Gastroesophageal sphincter (tissue), 3 donors: ENCODE measurements around the gene SLC37A1.

Source experiments
- EP300 ChIP-seq: sonication (generic); formaldehyde crosslinking; IDR thresholded peaks from one replicate; pipeline ENCODE4 v1.6.1; 2017; ENCODE audit warnings: antibody characterized with exemption, mild to moderate bottlenecking
- TF ChIP-seq, protein P1 (sequence below), 4 experiments: fragments of 200-600 bp in 2 of 4; fragments of 450-650 bp in 2 of 4; sonication (generic) in 1 of 4; IDR thresholded peaks; one replicate each; pipeline ENCODE4 v1.5.1; 2017 to 2019; ENCODE audit warnings: antibody characterized with exemption in 4 of 4, mild to moderate bottlenecking in 2 of 4, moderate library complexity in 2 of 4

GRCh38 chr21:42550817-42551216 is 37.2 kb downstream of the SLC37A1 start:
- TF ChIP-seq, protein P1, sequence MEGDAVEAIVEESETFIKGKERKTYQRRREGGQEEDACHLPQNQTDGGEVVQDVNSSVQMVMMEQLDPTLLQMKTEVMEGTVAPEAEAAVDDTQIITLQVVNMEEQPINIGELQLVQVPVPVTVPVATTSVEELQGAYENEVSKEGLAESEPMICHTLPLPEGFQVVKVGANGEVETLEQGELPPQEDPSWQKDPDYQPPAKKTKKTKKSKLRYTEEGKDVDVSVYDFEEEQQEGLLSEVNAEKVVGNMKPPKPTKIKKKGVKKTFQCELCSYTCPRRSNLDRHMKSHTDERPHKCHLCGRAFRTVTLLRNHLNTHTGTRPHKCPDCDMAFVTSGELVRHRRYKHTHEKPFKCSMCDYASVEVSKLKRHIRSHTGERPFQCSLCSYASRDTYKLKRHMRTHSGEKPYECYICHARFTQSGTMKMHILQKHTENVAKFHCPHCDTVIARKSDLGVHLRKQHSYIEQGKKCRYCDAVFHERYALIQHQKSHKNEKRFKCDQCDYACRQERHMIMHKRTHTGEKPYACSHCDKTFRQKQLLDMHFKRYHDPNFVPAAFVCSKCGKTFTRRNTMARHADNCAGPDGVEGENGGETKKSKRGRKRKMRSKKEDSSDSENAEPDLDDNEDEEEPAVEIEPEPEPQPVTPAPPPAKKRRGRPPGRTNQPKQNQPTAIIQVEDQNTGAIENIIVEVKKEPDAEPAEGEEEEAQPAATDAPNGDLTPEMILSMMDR (IDR thresholded peaks at IDR 0.05): no peak
- TF ChIP-seq EP300: no peak
